WTC11 (cell line): ENCODE data around the gene ASIC2. TPM values are rescaled to one million over a fixed set of nuclear protein-coding genes. Genes with fewer than 3 reads are reported as not detected.

Experiments used
- ATAC-seq: fragments of 200-7000 bp; cut with Tn5 transposase; 2 replicates; pipeline ENCODE4 v1.10.0; 2021; ENCODE audit warnings: mild to moderate bottlenecking, moderate library complexity
- CTCF ChIA-PET: fragments of 300-600 bp; sonication (Branson Sonifier 250); formaldehyde crosslinking; loops from one replicate; lab custom pipeline; 2021; ENCODE audit warnings: antibody characterized with exemption; lab: Charles Lee
- POLR2A ChIA-PET: fragments of 350-600 bp; sonication (Branson Sonifier 250); formaldehyde crosslinking; loops from one replicate; lab custom pipeline; 2021; ENCODE audit warnings: antibody characterized with exemption; lab: Charles Lee
- DNase-seq: peaks from one replicate; pipeline ENCODE4 v3.0.0; 2021; ENCODE audit warnings: low spot score
- H3K27ac Mint-ChIP-seq: 2 replicates; pipeline ENCODE4 v1.8.0; 2021; ENCODE audit warnings: mixed read lengths
- H3K27me3 Mint-ChIP-seq: 2 replicates; pipeline ENCODE4 v1.8.0; 2021; ENCODE audit warnings: low read depth, mild to moderate bottlenecking, moderate library complexity, mixed read lengths
- H3K36me3 Mint-ChIP-seq: 2 replicates; pipeline ENCODE4 v1.8.0; 2021; ENCODE audit warnings: mixed read lengths
- H3K4me1 Mint-ChIP-seq: 2 replicates; pipeline ENCODE4 v1.8.0; 2022; ENCODE audit warnings: mixed read lengths
- H3K4me3 Mint-ChIP-seq: 2 replicates; pipeline ENCODE4 v1.8.0; 2021; ENCODE audit warnings: mild to moderate bottlenecking, moderate library complexity, mixed read lengths
- H3K9me3 Mint-ChIP-seq: 2 replicates; pipeline ENCODE4 v1.8.0; 2021; ENCODE audit warnings: mixed read lengths
- CDX4 ChIP-seq: fragments of 250-450 bp; sonication (Bioruptor Pico); IDR thresholded peaks from 2 replicates; pipeline ENCODE4 v1.9.0; 2021; ENCODE audit warnings: moderate library complexity, mild to moderate bottlenecking, inconsistent platforms, borderline replicate concordance
- CREB1 ChIP-seq: sonication (generic); formaldehyde crosslinking; IDR thresholded peaks from 2 replicates; pipeline ENCODE4 v1.8.0; 2023; ENCODE audit warnings: mild to moderate bottlenecking, missing genetic modification reagents
- E2F5 ChIP-seq: sonication (generic); formaldehyde crosslinking; IDR thresholded peaks from 2 replicates; pipeline ENCODE4 v1.8.1; 2022; ENCODE audit warnings: mild to moderate bottlenecking, moderate library complexity, missing genetic modification reagents
- ETV6 ChIP-seq: sonication (generic); formaldehyde crosslinking; IDR thresholded peaks from 2 replicates; pipeline ENCODE4 v1.8.1; 2022; ENCODE audit warnings: mild to moderate bottlenecking, missing genetic modification reagents
- FOXJ3 ChIP-seq: sonication (generic); formaldehyde crosslinking; IDR thresholded peaks from 2 replicates; pipeline ENCODE4 v1.9.0; 2021; ENCODE audit warnings: missing genetic modification reagents, mild to moderate bottlenecking, borderline replicate concordance
- GTF2I ChIP-seq: fragments of 250-450 bp; sonication (Bioruptor Pico); conservative IDR thresholded peaks from 2 replicates; pipeline ENCODE4 v1.4.0; 2021; ENCODE audit warnings: mild to moderate bottlenecking
- HMGA2 ChIP-seq: fragments of 250-450 bp; sonication (Bioruptor Pico); IDR thresholded peaks from 2 replicates; pipeline ENCODE4 v1.4.0; 2021; ENCODE audit warnings: mild to moderate bottlenecking, moderate library complexity
- IRF1 ChIP-seq: sonication (generic); formaldehyde crosslinking; IDR thresholded peaks from 2 replicates; pipeline ENCODE4 v1.8.0; 2023; ENCODE audit warnings: missing genetic modification reagents
- JUN ChIP-seq: sonication (generic); formaldehyde crosslinking; IDR thresholded peaks from 2 replicates; pipeline ENCODE4 v1.8.0; 2023; ENCODE audit warnings: mild to moderate bottlenecking, missing genetic modification reagents
- MLX ChIP-seq: sonication (generic); formaldehyde crosslinking; IDR thresholded peaks from 2 replicates; pipeline ENCODE4 v1.8.1; 2023; ENCODE audit warnings: mild to moderate bottlenecking, missing genetic modification reagents, moderate library complexity
- PRDM15 ChIP-seq: sonication (generic); formaldehyde crosslinking; IDR thresholded peaks from 2 replicates; pipeline ENCODE4 v1.8.0; 2022; ENCODE audit warnings: missing genetic modification reagents
- PRRX2 ChIP-seq: fragments of 250-450 bp; sonication (Bioruptor Pico); IDR thresholded peaks from 2 replicates; pipeline ENCODE4 v1.8.0; 2021; ENCODE audit warnings: mild to moderate bottlenecking
- SMAD3 ChIP-seq: sonication (generic); formaldehyde crosslinking; IDR thresholded peaks from 2 replicates; pipeline ENCODE4 v1.8.0; 2022; ENCODE audit warnings: missing genetic modification reagents, mild to moderate bottlenecking, borderline replicate concordance
- SMAD4 ChIP-seq: sonication (generic); formaldehyde crosslinking; IDR thresholded peaks from 2 replicates; pipeline ENCODE4 v1.8.0; 2022; ENCODE audit warnings: mild to moderate bottlenecking, missing genetic modification reagents
- TEAD4 ChIP-seq: sonication (generic); formaldehyde crosslinking; IDR thresholded peaks from 2 replicates; pipeline ENCODE4 v1.8.0; 2022; ENCODE audit warnings: mild to moderate bottlenecking, missing genetic modification reagents
- TP53 ChIP-seq: sonication (generic); formaldehyde crosslinking; IDR thresholded peaks from 2 replicates; pipeline ENCODE4 v1.8.1; 2023; ENCODE audit warnings: mild to moderate bottlenecking, missing genetic modification reagents
- ZBTB43 ChIP-seq: sonication (generic); formaldehyde crosslinking; IDR thresholded peaks from 2 replicates; pipeline ENCODE4 v1.8.1; 2023; ENCODE audit warnings: mild to moderate bottlenecking, missing genetic modification reagents
- ZNF121 ChIP-seq: sonication (generic); formaldehyde crosslinking; IDR thresholded peaks from 2 replicates; pipeline ENCODE4 v1.8.0; 2023; ENCODE audit warnings: missing genetic modification reagents
- ZNF416 ChIP-seq: fragments of 250-450 bp; sonication (Bioruptor Pico); IDR thresholded peaks from 2 replicates; pipeline ENCODE4 v1.9.0; 2021; ENCODE audit warnings: mild to moderate bottlenecking, inconsistent platforms
- total RNA-seq: library from RNA; stranded (reverse); gene quantifications from 3 replicates; pipeline ENCODE4 v1.2.3, GENCODE V29; 2021

The ASIC2 gene
- total RNA-seq, 1 experiment from 2014 or later: 2.7 TPM

GRCh38 chr17:33242375-33243124 lies 50.5 kb downstream of the ASIC2 start:
- Mint-ChIP-seq H3K27ac (no peak overlapping the region), H3K27me3 (no peaks in the 10 kb centered on the region), H3K4me3 (no peak overlapping the region), H3K9me3 (no peaks in the 10 kb centered on the region), H3K4me1 (no peaks in the 10 kb centered on the region), H3K36me3 (no peaks in the 10 kb centered on the region)
- no peak for TF ChIP-seq PRRX2
- TF ChIP-seq IRF1 (CRISPR knock-in tag): no peak
- no peak for TF ChIP-seq MLX (CRISPR knock-in tag)
- no peak for TF ChIP-seq JUN (CRISPR knock-in tag)
- no peak for TF ChIP-seq SMAD4 (CRISPR knock-in tag)
- TF ChIP-seq CDX4 (CRISPR knock-in tag): no peak
- ATAC-seq: no peak
- CTCF ChIA-PET: no interaction called here
- POLR2A ChIA-PET: no interaction called here
- no peak for DNase-seq

- ATAC-seq (no peak), DNase-seq (no peak)
- H3K4me3 Mint-ChIP-seq: no peak overlapping the region
- no peak overlapping the region for H3K27ac Mint-ChIP-seq
- no peaks in the 10 kb centered on the region for H3K27me3 Mint-ChIP-seq
- no peaks in the 10 kb centered on the region for H3K36me3 Mint-ChIP-seq
- no peaks in the 10 kb centered on the region for H3K9me3 Mint-ChIP-seq
- TF ChIP-seq ZNF416 (CRISPR knock-in tag): no peak
- TF ChIP-seq, all 79 proteins: peak for 0
- POLR2A ChIA-PET: no interaction called here
- no peaks in the 10 kb centered on the region for H3K4me1 Mint-ChIP-seq
- CTCF ChIA-PET: no interaction called here
These were observed 51.7 kb downstream of the ASIC2 start for GRCh38 chr17:33241390-33241789.

GRCh38 chr17:33240362-33240761 lies 52.7 kb downstream of the ASIC2 start:
- CTCF ChIA-PET: no interaction called here
- Mint-ChIP-seq H3K4me1 (no peaks in the 10 kb centered on the region), H3K4me3 (no peak overlapping the region), H3K27ac (no peak overlapping the region), H3K36me3 (no peaks in the 10 kb centered on the region), H3K27me3 (no peaks in the 10 kb centered on the region), H3K9me3 (no peaks in the 10 kb centered on the region)
- no peak for TF ChIP-seq GTF2I (CRISPR knock-in tag)
- no peak for TF ChIP-seq TEAD4 (CRISPR knock-in tag)
- TF ChIP-seq SMAD4 (CRISPR knock-in tag): no peak
- TF ChIP-seq FOXJ3: no peak
- no peak for TF ChIP-seq TP53 (CRISPR knock-in tag)
- no peak for TF ChIP-seq PRDM15 (CRISPR knock-in tag)
- TF ChIP-seq ETV6: no peak
- TF ChIP-seq HMGA2: no peak
- no peak for TF ChIP-seq E2F5 (CRISPR knock-in tag)
- TF ChIP-seq SMAD3 (CRISPR knock-in tag): no peak
- no peak for TF ChIP-seq ZBTB43 (CRISPR knock-in tag)
- TF ChIP-seq CREB1: no peak
- TF ChIP-seq ZNF121 (CRISPR knock-in tag): no peak
- ATAC-seq (no peak), DNase-seq (no peak)
- POLR2A ChIA-PET: no interaction called here
